ENCODE results near the gene ZKSCAN5.
"Not testable (repeated sequence)": the region's sequence is repeated elsewhere in the genome, so short reads cannot be mapped to it uniquely, and the experiment has no call there.

ZKSCAN5 gene

DNA sequence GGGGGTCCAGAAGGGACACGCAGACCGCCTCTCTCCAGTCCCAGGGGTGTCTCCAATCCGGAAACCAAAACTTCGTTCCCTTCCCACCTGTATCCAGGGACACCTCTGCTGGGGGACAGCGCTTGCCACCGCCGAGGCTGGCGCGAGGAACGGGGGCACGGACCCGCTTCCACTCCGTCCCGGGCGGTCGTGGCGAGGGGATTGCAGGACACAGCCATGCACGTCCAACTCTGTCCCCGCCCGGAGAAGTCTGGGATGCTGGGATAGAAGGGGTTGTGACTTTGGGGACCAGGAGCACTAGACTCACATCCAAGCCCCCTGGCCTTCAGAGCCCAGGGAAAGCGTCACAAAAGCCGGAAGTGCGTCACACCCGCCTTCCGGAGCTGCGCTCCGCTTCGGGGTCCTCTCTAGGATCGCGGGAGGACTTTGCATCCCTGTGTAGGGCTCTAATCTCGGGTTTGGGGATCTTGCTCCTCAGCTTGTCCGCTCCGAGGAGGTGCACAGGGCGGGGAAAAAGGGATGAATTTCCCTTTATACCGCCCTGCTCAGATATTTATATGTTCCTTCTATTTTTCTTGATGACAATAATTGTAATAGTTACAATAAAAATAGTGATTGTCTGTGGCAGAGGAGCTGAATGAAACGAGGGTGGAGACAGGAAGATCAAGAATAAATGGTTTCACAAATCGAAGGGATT is 47.5 kb downstream of the ZKSCAN5 start, which contains the start of gene FAM200A:
Gene FAM200A (minus strand): TSS at position 348 of the 697 bp plus-strand sequence. CDS start 3,707 bp downstream, outside the sequence.
- DNase-seq (ENCODE audit: low read depth in 2 of 2), result peak; percentile 74 to 75

DNA sequence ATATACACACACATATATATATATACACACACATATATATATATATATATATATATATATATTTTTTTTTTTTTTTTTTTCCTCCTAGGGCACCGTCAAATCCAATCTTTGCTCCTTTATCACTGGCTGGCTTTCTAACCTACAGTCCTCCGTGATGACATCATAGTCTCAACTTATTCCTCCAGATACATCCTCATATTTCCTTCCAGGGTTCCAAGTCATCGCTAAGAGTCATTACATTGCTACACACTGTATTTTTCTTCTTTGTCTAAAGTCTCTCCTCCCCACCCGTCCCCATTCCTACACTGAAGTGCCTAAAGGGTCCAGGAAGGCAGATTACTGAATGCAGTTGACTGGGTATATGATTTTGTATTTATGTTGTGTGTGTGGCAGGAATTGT is 48.6 kb downstream of the ZKSCAN5 start:
- DNase-seq (ENCODE audit: low read depth in 2 of 2), result no peak

DNA sequence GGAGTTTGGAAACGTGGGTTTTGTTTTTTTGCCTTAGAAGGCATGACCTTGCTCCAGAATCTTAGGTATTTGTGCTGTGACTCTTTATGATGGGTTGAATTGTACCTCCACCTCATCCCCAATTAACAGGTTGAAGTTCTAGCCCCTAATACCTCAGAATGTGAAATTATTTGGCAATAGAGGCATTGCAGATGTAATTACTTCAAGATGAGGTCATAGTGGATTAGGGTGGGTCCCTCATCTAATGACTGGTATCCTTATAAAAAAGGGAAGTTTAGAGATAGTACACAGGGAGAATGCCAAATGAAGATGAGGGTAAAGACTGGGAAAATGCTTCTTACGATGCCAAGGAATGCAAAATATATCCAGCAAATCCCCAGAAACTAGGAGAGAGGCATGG is 50.5 kb downstream of the ZKSCAN5 start:
- DNase-seq (ENCODE audit: low read depth in 2 of 2), result no peak

DNA sequence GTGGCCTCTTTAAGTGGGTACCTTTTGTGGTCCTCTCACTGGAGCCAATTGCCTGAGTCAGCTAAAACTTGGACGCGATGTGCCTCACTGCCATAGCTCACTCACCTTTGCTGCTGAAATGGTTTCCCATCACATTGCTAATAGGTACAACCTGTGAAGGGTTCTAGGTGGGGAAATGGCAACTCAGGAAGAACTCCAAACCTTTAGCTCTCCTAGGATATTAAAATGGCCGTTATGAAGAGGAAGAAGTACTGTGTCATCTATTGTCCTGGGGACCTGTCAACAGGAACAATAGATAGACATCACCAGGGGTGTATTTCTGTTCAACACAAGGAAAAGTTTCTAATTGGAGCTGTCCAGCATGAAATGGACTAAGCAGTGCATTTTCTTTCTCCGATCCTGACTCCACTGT is 52.7 kb downstream of the ZKSCAN5 start:
- no peak for DNase-seq (ENCODE audit: low read depth in 2 of 2)

DNA sequence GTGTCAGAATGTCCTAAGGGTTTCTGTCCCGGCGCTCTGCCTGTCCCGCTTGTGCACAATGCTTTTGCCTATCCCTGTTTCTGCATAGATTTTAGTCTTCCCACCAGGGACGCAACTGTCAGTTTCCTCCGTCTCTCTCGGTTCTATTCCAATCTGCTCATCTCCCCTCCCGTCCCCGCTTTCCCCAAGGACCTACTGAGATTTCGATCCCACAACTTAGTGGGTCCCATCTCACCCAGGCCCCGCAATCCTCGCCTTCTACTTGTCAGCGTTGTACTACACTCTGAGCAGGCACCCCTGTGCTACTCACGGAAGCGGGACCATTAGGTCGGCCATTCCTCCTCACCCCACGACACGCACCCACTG is 53.5 kb downstream of the ZKSCAN5 start:
- DNase-seq (ENCODE audit: low read depth in 2 of 2), result no peak

DNA sequence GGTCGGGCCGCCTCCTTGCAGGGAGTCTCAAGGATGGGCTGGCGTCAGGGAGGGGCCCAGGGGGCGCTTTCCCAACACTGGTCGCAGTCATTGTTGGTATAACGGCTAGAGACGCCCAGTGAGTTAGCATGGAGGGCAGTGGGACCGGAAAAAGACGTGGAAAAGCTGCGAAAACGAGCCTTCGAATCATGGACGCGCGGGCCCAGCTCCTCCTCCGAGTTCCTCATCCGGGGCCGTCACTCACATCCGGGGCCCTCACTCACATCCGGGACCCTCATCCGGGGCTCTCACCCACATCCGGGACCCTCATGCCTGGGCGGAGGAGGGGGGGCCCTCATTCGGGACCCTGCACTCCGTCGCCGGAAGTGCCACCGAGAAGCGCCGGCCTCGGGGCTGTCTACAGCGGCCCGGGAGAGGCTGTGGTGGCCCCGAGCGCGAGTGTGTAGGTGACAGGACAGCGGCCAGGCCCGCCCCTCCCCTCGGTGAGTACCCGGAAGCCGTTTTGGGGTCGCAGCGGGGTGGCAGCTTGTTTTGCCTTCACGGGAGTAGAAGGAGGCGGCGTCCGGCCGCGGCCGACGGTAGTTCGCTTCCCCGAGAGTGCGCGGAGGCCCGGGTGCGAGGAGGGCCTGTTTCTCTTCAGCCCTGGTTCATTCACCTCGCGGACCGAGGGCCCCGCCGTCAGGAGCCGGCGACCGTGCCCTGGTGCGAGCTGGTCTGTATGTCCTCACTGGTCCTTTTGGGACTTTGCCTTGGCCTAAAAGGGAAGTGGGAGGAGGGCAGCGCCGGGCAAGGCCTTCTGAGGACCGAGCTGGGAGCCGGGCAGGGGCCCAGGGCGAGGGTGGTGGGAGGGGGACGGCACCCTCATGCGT is 54.1 kb downstream of the ZKSCAN5 start, which contains the start of gene ZNF655:
Gene ZNF655 (plus strand): TSS at position 337 of the 869 bp plus-strand sequence. CDS start 1,918 bp downstream, outside the sequence.
- DNase-seq (ENCODE audit: low read depth in 2 of 2), result peak; percentile 85 to 86

DNA sequence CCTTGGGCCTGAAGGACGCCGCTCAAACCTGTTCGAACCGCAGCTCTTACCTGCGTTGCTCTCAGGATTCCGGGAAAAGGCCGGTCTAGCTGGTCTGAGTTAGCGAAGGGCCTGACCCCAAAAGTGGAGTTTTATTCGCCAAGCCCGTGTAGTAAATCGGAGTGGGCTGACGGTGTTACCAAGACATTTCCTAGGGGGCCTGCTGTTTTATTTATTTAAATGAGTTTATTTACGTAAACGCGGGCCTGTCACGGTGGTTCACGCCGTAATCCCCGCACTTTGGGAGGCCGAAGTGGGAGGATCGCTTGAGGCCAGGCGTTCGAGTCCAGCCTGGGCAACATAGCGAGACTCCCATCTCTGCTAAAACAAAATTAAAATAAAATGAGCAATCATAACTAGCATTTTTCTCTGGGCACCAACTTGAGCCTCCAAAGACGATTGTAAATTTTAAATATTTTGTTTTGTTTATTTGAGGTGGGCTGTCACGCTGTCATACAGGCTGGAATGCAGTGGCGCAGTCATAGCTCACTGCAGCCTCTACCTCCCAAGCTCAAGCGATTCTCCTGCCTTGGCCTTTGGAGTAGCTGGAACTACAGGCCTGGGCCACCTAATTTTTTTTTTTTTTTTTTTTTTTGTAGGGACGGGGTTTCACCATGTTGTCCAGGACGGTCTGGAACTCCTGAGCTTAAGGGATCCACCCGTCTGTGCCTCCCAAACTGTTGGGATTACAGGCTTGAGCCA is 54.9 kb downstream of the ZKSCAN5 start:
- DNase-seq (ENCODE audit: low read depth in 2 of 2), result no peak

DNA sequence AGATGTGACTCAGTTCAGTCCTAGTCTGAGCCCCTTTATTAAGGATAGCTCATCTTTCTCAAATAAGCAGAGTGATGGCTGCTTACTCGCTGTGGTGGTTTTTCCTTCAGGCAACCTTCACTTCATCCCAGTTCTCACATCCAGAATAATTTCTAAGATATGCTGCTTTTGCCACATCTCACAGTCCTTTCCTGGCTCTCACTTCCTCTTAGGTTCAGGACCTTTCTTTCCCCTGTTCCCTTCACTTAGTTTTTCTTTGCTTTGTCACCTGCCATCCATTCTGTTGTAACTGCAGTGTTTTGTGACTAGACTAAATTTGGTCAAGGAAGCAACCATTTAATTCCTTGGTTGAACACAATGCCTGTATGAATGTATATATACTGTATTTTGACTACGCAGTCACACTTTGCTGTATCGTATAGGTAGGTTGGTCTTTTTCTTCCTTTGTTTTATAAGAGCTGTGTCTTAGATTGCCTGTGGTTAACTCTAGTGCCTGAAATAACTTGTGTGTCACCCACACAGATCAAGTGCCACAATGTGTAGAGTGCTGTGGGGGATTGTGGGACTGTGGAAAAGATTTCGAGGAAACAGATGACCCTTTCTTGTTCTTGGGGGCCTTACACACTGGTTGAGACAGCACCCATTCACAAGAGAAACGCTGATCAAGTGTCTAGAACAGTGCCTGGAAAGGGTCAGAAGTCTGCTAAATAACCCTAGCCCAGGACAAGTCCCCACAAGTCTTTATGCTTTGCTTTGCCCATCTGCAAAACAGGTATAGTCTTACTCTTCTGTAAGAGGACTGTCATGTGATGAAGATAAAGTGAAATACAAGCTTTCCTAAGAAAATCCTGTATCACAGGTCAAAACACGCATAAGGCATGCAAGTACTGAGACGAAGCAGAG is 56.6 kb downstream of the ZKSCAN5 start:
- no peak for DNase-seq (ENCODE audit: low read depth in 2 of 2)

DNA sequence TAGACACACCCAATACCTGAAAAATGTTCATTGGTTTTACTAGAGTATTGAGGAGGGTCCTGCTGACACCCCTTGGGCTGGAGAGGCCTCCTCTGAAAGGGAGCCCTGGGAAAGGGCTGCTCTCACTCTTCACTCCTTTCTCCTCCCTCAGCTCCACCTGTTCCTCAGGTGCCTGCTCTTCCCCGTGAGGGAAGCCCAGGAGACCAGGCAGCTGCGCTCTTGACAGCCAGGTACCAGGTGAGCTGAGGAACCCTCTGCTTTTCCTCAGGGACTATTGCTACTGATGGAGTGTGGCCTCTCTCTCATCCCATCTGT is 57.2 kb downstream of the ZKSCAN5 start:
- DNase-seq (ENCODE audit: low read depth in 2 of 2), result no peak

DNA sequence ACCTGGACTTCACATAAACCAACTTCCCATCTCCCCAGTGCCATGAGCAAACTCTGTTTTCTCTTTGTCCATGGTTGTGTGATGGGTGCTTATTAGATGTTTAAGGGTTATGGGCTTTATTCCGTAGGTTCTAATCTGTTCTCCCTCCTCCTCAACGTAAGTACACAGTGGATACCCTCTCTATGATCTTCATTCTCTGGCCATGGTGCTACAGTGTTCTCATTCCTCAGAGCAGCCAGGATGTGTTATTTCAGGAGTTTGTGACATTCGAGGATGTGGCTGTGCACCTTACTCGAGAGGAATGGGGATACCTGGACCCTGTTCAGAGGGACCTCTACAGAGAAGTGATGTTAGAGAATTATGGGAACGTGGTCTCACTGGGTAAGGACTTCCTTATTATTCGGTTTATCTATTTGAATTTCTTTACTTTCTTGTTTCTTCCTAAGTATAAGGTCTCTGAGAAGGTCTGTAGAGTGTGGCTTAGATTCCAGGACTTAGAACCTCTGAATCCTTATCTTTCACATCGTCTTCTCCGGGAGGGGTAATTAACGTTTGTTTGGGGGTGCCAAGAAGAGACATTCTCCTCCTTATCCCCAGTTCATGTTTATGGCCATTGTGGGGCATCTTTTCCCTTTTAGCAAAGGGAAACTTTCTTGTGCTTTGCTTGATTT is 57.8 kb downstream of the ZKSCAN5 start:
- DNase-seq (ENCODE audit: low read depth in 2 of 2), result no peak

DNA sequence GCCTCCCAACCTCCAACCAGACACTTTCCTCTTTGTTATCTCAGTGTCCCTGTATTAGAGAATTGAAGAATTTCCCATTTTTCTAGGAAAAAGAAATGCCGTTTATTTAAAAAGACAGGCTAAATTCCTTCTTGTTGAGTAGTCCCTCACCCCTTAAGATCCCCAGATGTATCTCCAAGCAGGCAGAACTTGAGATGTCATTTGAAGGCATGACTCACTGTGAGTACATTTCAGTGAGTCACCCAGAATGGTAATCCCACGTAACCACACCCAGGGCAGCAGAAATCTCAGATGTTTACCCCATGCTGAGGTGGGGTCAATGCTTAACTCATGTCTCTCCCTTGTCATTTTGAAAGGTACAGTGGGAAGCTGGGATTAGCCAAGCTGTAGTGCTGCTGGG is 58.4 kb downstream of the ZKSCAN5 start:
- peak in 1 of 2 donors; percentile 13 for DNase-seq (ENCODE audit: low read depth in 2 of 2)

DNA sequence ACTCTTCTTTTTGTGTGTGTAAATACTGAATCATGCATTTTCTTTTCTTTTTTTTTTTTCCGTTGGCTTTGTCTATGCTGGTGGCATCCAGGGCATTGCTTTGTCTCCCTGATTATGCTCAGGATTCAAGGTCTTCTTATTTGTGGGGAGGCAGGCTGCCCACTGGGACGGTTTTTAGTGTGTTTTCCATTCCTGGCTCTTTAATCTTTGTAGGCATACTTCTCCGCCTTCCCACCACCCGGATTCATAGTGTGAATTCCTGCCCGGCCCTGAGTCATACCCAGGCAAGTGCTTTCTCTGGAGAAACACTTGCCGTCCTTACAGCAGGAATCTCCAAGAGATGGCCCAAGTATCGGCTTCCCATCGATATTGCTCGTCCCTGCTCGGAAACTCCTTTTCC is 59.2 kb downstream of the ZKSCAN5 start:
- DNase-seq (ENCODE audit: low read depth in 2 of 2), result no peak

DNA sequence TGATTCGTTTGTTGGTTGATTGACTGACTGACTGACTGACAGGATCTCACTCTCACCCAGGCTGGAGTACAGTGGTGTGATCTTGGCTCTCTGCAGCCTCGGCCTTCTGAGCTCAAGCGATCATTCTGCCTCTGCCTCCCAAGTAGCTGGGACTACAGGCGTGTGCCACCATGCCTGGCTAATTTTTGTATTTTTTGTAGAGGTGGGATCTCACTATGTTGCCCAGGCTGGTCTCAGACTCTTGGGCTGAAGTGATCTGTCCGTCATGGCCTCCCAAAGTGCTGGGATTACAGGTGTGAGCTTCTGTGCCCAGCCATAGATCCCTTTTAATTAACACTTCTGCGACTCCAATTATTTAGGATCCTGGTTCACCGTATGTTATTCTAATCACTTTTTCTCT is 64.3 kb downstream of the ZKSCAN5 start:
- DNase-seq (ENCODE audit: low read depth in 2 of 2), result not testable (repeated sequence)

DNA sequence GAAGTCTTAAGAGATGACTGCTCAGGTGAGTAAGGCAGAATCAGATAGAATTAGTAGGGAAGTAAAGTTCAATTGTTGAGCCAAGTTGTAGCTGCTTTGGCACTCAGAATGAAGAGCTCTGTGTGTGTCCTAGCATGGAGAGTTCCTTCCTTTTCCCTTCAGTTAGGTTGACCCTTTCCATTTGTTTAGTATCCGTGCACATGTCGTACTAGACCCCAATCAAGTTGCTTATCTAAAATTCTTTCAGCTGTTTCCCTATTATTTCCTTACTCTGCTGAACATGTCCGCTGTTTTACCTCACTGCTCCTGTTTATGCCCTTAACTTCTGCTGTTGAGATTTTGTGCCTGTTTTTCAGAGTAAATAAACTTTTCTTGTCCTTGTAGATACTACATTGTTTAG is 67.3 kb downstream of the ZKSCAN5 start:
- no peak for DNase-seq (ENCODE audit: low read depth in 2 of 2)

DNA sequence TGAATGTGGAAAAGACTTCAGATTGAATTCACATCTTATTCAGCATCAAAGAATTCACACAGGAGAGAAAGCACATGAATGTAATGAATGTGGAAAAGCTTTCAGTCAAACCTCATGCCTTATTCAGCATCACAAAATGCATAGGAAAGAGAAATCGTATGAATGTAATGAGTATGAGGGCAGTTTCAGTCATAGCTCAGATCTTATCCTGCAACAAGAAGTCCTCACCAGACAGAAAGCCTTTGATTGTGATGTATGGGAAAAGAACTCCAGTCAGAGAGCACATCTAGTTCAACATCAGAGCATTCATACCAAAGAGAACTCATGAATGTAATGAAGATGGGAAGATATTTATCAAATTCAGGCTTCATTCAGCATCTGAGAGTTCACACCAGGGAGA is 68.8 kb downstream of the ZKSCAN5 start:
- no peak for DNase-seq (ENCODE audit: low read depth in 2 of 2)

DNA sequence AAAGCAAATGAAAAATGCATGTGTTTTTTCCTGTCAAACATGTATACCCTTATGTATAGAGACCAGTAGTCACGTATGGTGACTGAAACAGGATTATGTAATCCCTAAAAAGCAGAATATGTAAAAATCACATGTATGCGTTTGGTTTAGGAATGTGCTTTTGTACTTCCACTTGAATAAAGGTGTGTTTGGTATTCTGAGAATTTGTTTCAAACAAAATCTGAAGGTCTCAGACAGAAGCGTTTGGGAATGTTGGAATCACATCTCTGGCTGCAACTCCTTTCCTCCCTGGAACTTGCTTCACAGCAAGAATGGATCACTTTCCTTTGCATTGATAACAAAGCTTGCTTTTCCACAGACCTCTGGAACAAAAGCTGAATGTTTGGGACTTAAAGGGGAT is 71.8 kb downstream of the ZKSCAN5 start:
- no peak for DNase-seq (ENCODE audit: low read depth in 2 of 2)

DNA sequence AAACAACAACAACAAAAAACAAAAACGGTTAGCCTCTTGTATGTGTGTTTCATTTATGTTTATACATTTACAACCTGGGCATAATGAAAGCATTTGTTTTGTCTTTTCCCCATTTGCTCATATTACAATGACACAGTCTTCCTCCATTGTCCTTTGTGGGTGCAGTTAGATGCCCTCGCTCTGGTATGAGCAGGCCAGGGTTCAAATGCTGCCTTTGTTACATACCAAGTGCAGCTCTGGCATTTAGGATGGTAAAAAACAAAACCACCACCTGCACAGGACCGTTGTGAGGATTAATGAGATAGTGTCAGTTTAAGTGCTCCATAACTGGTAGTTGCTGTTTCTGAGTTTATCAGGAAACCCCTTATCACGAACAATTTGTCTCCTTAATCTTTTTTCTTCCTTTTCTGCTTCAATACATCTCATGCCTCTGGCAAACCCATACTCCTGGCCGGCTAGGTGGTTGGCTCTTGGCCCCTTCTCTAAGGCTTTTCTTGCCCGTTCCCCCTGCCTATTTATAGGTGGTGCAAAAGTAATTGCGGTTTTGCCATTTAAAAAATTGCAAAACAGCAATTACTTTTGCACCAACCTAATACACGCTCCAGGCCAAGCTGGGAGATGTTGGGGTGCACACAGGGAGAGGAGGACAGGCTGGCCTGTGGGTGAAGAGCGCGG is 75.0 kb downstream of the ZKSCAN5 start:
- DNase-seq (ENCODE audit: low read depth in 2 of 2), result no peak

DNA sequence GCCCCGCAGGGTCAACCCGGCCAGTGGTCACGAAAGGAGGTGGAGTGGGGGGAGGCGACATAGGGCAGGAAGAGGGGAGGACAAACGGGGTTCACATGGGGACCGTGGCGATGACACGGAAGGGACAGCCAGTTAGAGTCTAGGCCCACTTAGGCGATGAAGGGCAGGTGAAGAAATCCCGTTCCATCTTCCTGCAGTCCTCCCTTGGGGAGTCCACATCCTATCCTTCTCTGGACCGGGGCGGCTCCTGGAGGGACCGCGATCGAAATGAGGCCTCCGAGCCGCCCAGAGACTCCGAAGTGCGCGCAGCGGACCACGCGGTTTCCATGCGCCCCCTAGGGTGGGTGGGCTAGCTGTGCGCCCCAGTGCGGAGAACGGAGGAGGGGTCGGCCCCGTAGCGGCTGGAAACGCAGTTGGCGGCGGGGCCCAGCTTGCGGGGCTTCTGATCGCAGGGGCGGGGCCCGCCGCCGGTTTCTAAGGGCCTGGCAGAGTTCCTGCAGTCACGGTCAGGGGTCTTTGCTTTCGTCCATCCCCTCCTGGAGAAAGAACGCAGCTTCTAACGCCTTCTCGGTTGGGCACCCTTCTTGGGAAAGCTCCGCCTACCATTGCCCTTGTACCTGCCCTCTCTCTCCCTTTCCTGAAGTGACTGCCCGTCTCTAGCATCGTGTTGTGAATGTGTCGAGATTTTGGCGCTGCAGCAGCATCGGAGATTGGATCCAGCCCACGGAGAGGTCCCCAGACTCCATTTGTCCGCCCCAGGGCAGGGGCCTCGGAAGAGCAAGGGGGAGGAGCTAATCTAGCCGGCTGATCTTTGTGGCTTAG is 75.7 kb downstream of the ZKSCAN5 start:
- DNase-seq (ENCODE audit: low read depth in 2 of 2), result peak; percentile 25 to 28

DNA sequence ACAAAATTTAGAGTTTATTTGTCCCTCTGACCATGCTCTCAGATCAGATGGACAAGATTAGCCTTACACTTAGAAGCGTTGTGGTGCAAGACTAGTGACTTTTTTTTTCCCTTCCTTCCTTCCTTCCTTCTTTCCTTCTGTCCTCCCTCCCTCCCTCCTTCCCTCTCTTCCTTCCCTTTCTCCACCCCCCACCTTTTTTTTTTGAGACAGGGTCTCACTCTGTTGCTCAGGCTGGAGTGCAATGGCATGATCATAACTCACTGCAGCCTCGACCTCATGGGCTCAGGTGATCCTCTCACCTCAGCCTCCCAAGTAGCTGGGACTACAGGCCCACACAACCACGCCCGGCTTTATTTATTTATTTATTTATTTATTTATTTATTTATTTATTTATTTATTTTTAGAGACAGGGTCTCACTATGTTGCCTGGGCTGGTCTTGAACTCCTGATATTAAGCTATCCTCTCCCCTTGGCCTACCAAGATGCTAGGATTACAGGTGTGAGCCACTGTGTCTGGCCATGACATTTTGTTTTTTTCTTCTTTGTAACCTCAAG is 76.4 kb downstream of the ZKSCAN5 start:
- not testable (repeated sequence) for DNase-seq (ENCODE audit: low read depth in 2 of 2)
